VCaP (cell line): ENCODE results near the gene BRI3BP.
A peak's percentile ranks its signal among the peaks of the same experiment; 100 is the strongest.
"Not testable (repeated sequence)": the region's sequence is repeated elsewhere in the genome, so short reads cannot be mapped to it uniquely, and the experiment has no call there.

ENCODE experiments used
- H3K27ac ChIP-seq: fragments of 450-650 bp; 2 replicates; pipeline ENCODE4 v1.5.1; 2017
- CTCF ChIP-seq: fragments of 450-650 bp; conservative IDR thresholded peaks from 2 replicates; pipeline ENCODE4 v1.5.1; 2017; ENCODE audit warnings: mild to moderate bottlenecking, moderate library complexity

BRI3BP gene

GRCh38 chr12:124976999-124977398, 16.4 kb upstream of the BRI3BP start:
- no peak for TF ChIP-seq CTCF
- H3K27ac ChIP-seq, result no peak overlapping the region

- TF ChIP-seq CTCF, result 0 out of 2 replicates have a peak, but pooled peaks have one; percentile 7
- no peak overlapping the region for H3K27ac ChIP-seq
These were observed 13.9 kb upstream of the BRI3BP start for GRCh38 chr12:124979568-124979967.

- no peak for TF ChIP-seq CTCF
These were observed 13.2 kb upstream of the BRI3BP start for GRCh38 chr12:124980098-124980892.

GRCh38 chr12:124986876-124987275, 6.6 kb upstream of the BRI3BP start:
- H3K27ac ChIP-seq, result not testable (repeated sequence)

More at GRCh38 chr12:124980098-124980892, 13.2 kb upstream of the BRI3BP start:
- no peak overlapping the region for H3K27ac ChIP-seq

GRCh38 chr12:124992874-124993625, 395 bp upstream of the BRI3BP start:
- peak; percentile 59 for TF ChIP-seq CTCF
- peak overlapping the region; percentile 71 for H3K27ac ChIP-seq

- peak overlapping the region; percentile 71 for H3K27ac ChIP-seq
- no peak for TF ChIP-seq CTCF
These were observed 1.1 kb downstream of the BRI3BP start for GRCh38 chr12:124994437-124994975.

GRCh38 chr12:124995200-124995961, 1.9 kb downstream of the BRI3BP start:
- TF ChIP-seq CTCF, result no peak
- no peak overlapping the region for H3K27ac ChIP-seq
